ENCODE results near the gene SMAD3.
A peak's percentile ranks its signal among the peaks of the same experiment; 100 is the strongest.

SMAD3 gene

DNA sequence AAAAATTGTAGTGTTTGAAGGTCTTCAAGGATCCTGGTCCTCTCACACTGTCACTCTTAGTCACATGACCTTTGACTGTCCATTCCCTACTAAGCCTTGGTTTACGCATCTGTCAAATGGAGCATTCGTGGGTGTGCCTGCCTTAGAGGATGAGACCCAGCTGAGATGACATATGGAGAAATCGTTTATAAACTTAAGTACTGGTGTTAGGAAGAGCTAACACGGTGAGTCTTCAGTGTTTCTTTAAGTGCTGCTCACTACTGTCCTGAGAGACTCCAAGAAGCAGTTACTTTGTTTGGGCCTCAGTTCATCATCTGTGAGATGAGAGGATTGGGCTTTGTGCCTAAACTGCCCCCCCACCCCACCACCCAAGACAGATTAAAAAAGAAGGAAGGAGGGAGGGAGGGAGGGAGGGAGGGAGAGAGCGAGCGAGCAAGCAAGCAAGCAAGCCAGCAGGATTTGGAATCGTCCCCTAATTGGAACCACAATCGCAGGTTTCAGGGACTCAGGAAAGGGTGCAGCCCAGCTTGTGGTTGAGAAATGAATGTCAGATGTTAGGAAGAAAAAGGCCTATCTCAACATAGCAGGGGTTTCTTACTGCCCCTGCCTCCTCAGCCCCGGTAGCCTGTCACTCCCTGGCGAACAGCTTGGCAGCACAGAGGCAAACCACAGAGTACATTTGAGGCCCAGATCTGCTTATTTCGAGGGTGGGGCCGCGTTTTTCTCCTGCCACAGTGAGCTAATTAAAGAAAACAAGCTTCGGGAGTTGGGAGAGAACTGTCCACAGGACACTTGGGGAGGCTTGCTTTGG, 32.7 kb downstream of the SMAD3 start:
- no peak for TF ChIP-seq CTCF (IDR thresholded peaks at IDR 0.05; ENCODE audit: extremely low read depth, missing control alignments)
- DNase-seq (ENCODE audit: low spot score): no peak

- no peak for DNase-seq (ENCODE audit: low spot score)
- TF ChIP-seq CTCF (IDR thresholded peaks at IDR 0.05; ENCODE audit: extremely low read depth, missing control alignments): no peak
Measured at GRCh38 chr15:67098768-67099282, 33.4 kb downstream of the SMAD3 start.

DNA sequence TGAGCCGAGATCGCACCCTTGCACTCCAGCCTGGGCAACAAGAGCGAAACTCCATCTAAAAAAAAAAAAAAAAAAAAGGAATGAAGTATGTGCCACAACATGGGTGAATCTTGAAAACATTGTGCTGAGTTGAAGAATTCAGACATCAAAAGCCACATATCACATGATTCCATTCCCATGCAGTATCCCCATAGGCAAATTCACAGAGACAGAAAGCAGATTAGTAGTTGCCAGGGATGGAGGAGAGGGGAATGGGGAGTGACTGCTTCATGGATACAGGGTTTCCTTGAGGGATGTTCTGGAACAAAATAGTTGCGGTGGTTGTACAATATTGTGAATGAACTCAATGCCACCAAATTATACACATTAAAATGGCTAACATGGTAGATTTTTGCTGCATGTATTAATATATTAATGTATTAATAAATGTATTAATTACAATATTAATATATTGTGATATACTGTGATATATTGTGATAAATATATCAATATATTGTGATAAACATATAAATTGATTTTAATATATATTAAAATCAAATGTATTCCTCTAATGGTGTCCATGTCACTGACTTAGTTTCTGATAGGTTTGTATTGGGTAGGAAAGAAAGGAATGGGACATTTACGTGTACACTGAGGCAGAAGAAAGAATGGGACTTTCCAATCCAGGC, 34.9 kb downstream of the SMAD3 start:
- DNase-seq (ENCODE audit: low spot score): no peak
- no peak for TF ChIP-seq CTCF (IDR thresholded peaks at IDR 0.05; ENCODE audit: extremely low read depth, missing control alignments)

DNA sequence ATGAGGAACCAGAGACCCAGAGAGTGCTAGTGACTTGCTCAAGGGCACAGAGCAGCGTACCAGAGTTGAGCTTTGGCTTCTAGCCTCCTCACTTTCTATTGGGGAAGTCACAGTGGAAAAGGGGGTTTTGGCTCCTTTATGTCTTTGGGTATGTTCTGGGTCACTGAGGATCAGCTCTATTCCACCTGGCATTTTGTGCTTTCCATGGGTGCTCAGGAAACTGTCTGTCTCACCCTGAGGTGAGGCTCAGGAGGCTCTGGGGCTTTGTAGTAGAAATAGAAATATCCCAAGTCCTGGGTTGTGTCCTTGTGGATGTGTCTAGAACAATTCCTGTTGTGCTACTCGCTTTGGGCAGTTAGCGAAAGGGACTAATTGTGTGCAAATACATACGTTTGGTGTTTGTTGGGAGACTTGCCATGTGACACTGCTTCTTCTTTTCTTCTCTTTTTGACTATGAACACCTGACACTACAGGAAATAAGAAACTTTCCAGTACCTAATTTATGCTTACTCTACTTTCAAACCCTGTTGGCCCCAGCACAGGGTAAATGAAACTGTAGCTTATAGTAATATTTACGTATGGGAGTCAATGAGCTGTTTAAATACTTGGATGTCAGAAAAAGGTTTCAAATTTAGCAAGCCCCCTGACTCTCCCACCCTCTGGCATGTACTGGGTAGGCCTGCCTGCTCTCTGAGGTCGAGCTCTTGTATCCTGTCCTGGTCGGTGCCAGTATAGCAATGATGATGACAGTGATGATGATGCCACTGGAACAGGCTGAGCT, 35.6 kb downstream of the SMAD3 start:
- TF ChIP-seq CTCF (IDR thresholded peaks at IDR 0.05; ENCODE audit: extremely low read depth, missing control alignments): no peak
- DNase-seq (ENCODE audit: low spot score): peak; percentile 61

GRCh38 chr15:67101911-67102598, 36.7 kb downstream of the SMAD3 start:
- TF ChIP-seq CTCF (IDR thresholded peaks at IDR 0.05; ENCODE audit: extremely low read depth, missing control alignments): no peak
- peak; percentile 67 for DNase-seq (ENCODE audit: low spot score)

- DNase-seq (ENCODE audit: low spot score): no peak
- TF ChIP-seq CTCF (IDR thresholded peaks at IDR 0.05; ENCODE audit: extremely low read depth, missing control alignments): no peak
Measured at GRCh38 chr15:67102599-67102929, 37.2 kb downstream of the SMAD3 start.
